ENCODE results near the gene RALGPS2.

Gene RALGPS2

GRCh38 chr1:178918955-178919354 lies 193.9 kb downstream of the RALGPS2 start:
- no peak for DNase-seq (ENCODE audit: low spot score)

DNA sequence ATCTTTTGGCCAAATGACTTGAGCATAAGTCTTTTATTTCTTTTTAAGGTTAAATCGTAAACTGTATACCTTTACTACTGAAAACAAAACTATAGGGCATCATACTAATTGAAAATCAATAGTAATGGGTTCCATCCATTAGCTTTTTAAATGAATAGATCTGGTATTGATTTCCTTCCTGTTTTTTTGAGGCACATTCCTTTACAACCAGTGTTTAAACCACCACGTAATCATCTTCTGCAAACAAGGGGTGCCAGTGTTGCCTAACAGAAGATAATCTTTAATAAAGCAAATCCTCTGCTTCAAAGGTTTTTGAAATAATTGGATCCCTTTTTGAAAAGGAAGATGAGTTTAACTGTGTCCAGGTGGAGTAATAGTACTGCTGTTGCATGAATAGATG lies 194.5 kb downstream of the RALGPS2 start:
- DNase-seq (ENCODE audit: low spot score), result no peak

DNA sequence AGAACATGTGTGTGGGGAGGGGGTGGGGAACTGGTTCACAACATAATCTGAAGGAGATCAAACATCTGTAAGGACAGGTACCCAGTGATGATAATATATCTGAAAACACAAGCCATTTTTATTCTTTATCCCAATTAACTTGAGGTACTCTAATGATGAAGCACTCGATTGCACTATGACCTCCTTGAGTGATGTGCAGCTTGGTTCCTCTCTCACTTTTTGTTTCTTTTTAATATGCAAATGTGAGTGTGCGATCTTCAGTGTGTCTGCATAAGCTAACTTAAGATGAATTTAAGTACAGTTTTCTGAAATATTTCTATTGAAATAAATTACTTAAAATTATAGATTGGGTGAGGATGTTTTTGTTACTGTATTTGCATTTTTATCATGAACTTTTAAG lies 196.5 kb downstream of the RALGPS2 start:
- no peak for DNase-seq (ENCODE audit: low spot score)

- DNase-seq (ENCODE audit: low spot score), result no peak
Measured at GRCh38 chr1:178923512-178923911, 198.5 kb downstream of the RALGPS2 start.

DNA sequence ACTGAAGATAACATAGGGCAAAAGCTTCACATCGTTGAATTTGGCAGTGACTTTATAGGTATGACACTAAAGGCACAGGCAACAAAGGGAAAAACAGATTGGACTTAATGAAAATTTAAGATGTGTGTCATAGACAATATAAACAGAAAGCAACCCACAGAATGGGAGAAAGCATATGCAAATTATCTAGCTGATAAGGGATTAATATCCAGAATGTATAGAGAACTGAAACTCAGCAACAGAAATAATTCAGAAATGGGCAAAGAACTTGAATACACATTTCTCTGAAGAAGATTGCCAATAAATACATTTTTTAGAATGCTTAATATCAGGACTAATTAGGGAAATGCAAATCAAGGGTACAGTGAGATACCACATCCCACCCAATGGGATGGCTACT lies 201.0 kb downstream of the RALGPS2 start:
- DNase-seq (ENCODE audit: low spot score), result no peak

- no peak for DNase-seq (ENCODE audit: low spot score)
Measured at GRCh38 chr1:178927003-178927402, 202.0 kb downstream of the RALGPS2 start.

DNA sequence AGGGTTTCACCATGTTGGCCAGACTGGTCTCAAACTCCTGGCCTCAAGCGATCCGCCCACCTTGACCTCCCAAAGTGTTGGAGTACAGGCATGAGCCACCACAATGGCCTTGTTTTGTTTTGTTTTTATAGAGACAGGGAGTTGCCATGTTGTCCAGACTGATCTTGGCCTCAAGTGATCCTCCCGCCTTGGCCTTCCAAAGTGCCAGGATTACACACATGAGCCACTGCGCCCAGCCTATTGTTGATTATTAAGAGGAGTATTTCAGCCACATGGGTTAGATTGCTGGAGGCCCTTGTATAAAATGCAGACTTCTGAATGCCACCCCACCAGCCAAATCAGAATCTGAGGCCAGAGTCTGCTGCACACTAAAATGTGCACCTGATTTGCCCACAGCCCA lies 203.0 kb downstream of the RALGPS2 start:
- DNase-seq (ENCODE audit: low spot score), result no peak

GRCh38 chr1:178928976-178929375 lies 203.9 kb downstream of the RALGPS2 start:
- DNase-seq (ENCODE audit: low spot score), result no peak

- DNase-seq (ENCODE audit: low spot score), result no peak
Measured at GRCh38 chr1:178931858-178932551, 207.0 kb downstream of the RALGPS2 start.

DNA sequence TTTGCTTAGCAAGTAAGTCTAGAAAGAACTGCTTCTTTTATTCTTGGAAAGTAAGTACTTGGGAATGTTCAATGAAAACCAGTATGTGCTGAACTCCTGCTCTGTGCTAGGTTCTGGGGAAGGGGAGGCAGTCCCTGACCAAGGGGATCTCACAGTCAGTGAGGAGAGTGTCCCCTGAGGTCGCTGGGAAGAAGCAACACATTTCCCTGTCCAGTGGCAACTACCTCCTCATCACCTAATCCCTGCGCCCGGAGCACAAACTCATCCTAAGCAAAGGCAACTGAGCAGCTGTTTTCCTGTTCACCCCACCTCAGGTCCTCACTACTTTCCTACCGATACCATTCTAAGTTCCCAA lies 207.5 kb downstream of the RALGPS2 start:
- DNase-seq (ENCODE audit: low spot score), result no peak

DNA sequence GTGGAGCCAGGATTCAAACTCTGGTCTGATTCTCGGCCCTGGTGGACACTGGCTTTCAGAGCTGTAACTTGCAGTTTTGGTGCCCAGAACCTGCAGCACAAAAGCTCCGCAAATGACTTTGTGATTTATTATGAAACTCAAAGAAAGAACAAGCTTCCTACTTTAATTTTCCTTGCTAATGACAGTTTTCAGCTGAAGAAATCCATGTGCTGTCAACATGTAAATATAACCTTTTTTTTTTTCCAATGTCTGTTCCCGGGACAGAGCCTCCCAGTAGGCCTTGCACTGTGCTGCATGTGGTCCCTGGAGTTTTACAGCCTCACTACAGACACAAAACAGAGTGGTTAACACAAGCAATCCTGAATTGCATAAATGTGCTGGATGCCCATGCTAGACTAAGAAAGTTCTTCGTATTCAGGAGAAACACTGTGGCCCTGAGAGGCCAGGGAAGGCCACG lies 208.1 kb downstream of the RALGPS2 start:
- no peak for DNase-seq (ENCODE audit: low spot score)

DNA sequence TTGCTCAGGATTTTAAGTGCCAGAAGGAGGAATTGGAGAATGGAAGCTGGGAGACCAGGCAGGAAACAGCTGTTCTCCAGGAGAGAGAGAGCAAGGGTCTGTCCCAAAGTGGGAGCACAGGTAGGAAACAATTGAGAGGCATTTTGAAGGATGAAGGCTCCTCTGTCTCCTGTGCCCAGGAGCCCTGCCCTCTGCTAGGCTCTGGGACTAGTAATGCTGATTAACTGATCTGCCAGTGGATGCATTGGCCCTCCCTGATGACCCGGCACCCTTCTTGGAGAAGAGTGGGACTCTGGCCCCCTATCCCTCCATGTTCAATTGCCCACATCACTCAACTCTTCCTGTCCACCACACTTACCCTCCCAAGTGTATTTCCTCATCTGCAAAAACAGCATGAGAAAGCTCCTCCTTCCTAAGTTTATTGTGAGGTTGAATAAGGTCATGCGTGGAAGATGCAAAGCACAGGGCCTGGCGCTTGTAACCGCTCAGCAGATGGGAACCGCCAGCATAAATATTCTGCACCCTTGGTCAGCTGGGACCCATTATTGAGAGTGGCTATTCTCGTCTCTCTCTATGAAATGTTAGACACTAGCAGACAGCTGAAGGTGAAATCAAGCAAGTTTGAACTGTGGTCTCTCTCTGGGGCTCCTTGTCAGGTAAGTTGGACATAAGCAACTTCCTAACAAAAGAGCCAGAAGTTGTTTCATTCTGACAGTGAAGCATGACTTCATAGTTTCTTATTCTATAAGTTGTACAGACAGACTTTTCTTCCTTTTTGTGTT lies 208.9 kb downstream of the RALGPS2 start:
- DNase-seq (ENCODE audit: low spot score), result no peak

- DNase-seq (ENCODE audit: low spot score), result no peak
Measured at GRCh38 chr1:178934546-178934945, 209.5 kb downstream of the RALGPS2 start.

DNA sequence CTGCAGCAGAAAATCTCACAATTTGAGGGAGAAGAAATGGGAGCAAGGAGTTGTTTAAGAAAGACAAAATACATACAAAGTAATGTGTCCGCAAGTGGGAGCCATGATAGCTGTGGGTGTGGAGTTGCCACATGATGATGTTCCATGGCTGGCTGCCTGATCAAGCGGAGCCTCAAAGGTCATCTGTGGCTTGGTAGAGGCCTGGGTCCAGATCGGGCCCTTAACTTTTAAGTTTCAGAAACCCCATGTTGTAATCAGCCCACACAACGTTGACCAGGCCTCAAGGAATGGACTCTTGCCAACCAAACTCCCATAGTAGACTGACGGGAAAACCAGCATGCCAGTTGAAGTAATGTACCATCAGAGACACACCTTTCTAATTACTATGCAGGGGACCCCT lies 210.6 kb downstream of the RALGPS2 start:
- no peak for DNase-seq (ENCODE audit: low spot score)

- DNase-seq (ENCODE audit: low spot score), result no peak
Measured at GRCh38 chr1:178937695-178938094, 212.7 kb downstream of the RALGPS2 start.

DNA sequence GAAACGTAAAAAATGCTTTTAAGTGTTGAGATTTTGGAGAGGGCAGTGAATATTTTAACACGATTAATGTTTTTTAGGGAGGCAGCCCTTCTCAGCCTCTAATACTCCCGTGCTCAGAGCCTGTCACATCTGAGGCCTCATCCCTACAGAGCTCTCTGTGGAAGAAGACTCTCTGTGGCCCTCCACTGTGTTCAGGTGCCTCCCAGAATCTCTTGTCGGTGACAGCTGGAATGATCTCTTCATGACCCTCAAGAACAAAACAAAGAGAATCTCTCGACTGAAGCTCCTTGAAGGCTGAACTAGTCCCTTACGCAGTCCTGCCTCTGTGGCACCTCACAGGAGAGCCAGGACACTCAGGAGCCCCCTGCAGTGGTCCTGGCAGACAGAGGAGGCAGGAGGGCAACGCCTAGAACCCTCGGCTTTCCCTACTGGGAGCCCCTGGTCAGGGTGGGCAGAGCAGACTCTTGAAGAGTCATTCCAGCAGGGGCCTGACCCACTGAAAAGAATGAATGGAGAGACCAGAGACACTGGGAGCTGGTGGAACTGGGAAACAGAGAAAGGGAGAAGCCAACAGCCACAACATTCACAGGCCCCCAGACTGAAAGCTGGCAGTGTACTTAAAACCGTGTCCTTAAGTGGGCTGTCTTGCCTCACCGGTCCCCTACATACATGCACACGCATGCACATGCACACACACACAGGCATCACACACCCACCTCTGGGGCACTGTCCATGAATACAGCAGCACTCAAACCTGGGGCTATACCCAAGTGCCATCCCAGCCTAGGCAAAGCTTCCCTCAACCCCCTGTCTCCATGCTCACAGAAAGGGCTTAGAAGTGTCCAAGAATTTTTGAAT lies 213.3 kb downstream of the RALGPS2 start:
- DNase-seq (ENCODE audit: low spot score), result no peak

DNA sequence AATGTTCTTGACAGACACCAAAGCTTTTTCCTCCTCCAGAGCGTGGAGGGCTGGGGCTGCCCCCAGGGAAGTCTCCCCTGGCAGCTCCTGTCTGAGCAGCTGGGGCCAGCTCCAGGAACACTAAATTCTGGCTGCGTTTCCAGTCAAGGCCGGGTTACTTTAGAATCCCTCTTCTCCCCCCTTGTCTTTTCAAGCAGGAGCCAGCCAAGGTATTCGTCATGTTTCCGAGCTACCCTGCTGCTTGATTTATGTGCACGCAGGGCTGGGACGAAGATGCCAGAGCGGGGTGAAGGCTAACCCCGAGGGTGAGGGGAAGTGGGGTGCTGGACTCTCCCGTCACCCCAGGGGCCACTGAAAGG lies 213.9 kb downstream of the RALGPS2 start:
- no peak for DNase-seq (ENCODE audit: low spot score)

DNA sequence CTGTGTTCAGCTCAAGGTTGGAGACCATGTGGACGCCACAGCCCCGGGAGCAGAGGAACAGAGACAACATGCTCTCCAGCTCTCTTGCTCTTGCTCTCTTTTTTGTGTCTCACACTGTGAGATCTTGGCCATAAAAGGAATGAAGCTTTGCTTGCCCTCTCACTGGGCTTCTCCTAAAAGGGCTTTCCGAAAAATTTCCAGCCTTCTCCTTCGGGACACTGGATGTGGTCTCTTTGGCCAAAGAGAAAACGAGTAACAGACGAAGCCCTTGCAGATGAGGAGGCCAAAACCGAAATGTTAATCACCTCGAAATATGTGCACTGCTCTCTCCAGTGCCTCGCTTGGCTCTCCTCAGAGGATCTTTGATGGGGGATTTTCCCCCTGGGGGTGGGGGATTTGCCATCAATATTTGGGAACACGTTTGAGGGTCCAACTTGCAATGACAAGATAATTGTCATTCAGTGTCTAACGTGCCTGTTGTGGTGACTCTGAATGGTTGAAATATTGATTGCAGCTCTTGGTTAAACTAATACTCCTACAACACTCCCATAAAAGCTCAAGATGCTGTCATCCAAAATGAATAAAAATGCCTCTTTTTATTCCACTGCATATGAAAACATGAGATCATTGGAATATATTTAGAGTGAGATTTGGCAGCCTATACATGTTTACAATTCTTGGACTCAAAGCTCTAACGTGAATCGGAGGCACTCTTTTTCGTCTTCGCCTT lies 214.5 kb downstream of the RALGPS2 start:
- DNase-seq (ENCODE audit: low spot score), result no peak

GRCh38 chr1:178940068-178940765 lies 215.2 kb downstream of the RALGPS2 start:
- DNase-seq (ENCODE audit: low spot score), result no peak

- DNase-seq (ENCODE audit: low spot score), result no peak
Measured at GRCh38 chr1:178941261-178941689, 216.2 kb downstream of the RALGPS2 start.

GRCh38 chr1:178941849-178942248 lies 216.8 kb downstream of the RALGPS2 start:
- no peak for DNase-seq (ENCODE audit: low spot score)
